Adipocyte (in vitro differentiated cells): Measurements from ENCODE around the gene PPRC1.
A peak's percentile ranks its signal among the peaks of the same experiment; 100 is the strongest.

Experiments
- DNase-seq: peaks from one replicate; pipeline ENCODE4 v3.0.0-alpha.2; 2015; ENCODE audit warnings: low read depth
- H3K27me3 ChIP-seq: replicated peaks from 2 replicates; pipeline ENCODE4 v1.7.0; 2013; ENCODE audit warnings: mild to moderate bottlenecking, low read length, moderate library complexity; ENCODE audit not compliant: control insufficient read depth, insufficient read depth
- H3K36me3 ChIP-seq: 2 replicates; pipeline ENCODE4 v1.7.0; 2013; ENCODE audit warnings: low read length, mild to moderate bottlenecking, moderate library complexity; ENCODE audit not compliant: control insufficient read depth, insufficient read depth, severe bottlenecking
- H3K4me1 ChIP-seq: 2 replicates; pipeline ENCODE4 v1.7.0; 2013; ENCODE audit warnings: mild to moderate bottlenecking, low read length, moderate library complexity; ENCODE audit not compliant: control insufficient read depth, insufficient read depth
- H3K4me3 ChIP-seq: 2 replicates; pipeline ENCODE4 v1.7.0; 2013; ENCODE audit warnings: mild to moderate bottlenecking, low read length, moderate library complexity
- H3K9ac ChIP-seq: 2 replicates; pipeline ENCODE4 v1.7.0; 2013; ENCODE audit warnings: mild to moderate bottlenecking, low read length, moderate library complexity
- H3K9me3 ChIP-seq: 2 replicates; pipeline ENCODE4 v1.7.0; 2013; ENCODE audit warnings: mild to moderate bottlenecking, low read length, moderate library complexity; ENCODE audit not compliant: control insufficient read depth

Gene PPRC1

GRCh38 chr10:102132563-102133372 lies at the start of gene PPRC1:
Gene PPRC1 (plus strand): TSS chr10:102133040. CDS start chr10:102133069, 29 bp downstream.
- Histone ChIP-seq H3K9me3 (no peaks in the 10 kb centered on the region), H3K36me3 (peaks cover 5% of the 10 kb centered on the region), H3K9ac (peak within 1 kb of the TSS; percentile 98), H3K4me3 (peak within 1 kb of the TSS; percentile 90), H3K4me1 (peaks cover 19% of the 10 kb centered on the region), H3K27me3 (no peaks in the 10 kb centered on the region)
- DNase-seq, result peak; percentile 99

GRCh38 chr10:102083541-102083940 lies 49.3 kb upstream of the PPRC1 start:
- Histone ChIP-seq H3K9me3 (no peaks in the 10 kb centered on the region), H3K4me1 (no peaks in the 10 kb centered on the region), H3K36me3 (no peaks in the 10 kb centered on the region), H3K4me3 (no peak overlapping the region), H3K9ac (no peak overlapping the region), H3K27me3 (peaks cover 4% of the 10 kb centered on the region)
- DNase-seq, result no peak

- H3K9me3 ChIP-seq, result no peaks in the 10 kb centered on the region
- no peaks in the 10 kb centered on the region for H3K36me3 ChIP-seq
- H3K4me1 ChIP-seq, result no peaks in the 10 kb centered on the region
- peaks cover 4% of the 10 kb centered on the region for H3K27me3 ChIP-seq
- DNase-seq, result no peak
- H3K9ac ChIP-seq, result no peak overlapping the region
- no peak overlapping the region for H3K4me3 ChIP-seq
Measured at GRCh38 chr10:102085336-102085735, 47.5 kb upstream of the PPRC1 start.

GRCh38 chr10:102086196-102086595 lies 46.6 kb upstream of the PPRC1 start:
- H3K9ac ChIP-seq, result no peak overlapping the region
- no peak overlapping the region for H3K4me3 ChIP-seq

GRCh38 chr10:102090772-102091171 lies 42.1 kb upstream of the PPRC1 start:
- Histone ChIP-seq H3K36me3 (no peaks in the 10 kb centered on the region), H3K4me1 (no peaks in the 10 kb centered on the region), H3K27me3 (no peaks in the 10 kb centered on the region), H3K4me3 (no peak overlapping the region), H3K9ac (no peak overlapping the region), H3K9me3 (no peaks in the 10 kb centered on the region)
- peak; percentile 8 for DNase-seq

More at GRCh38 chr10:102086196-102086595, 46.6 kb upstream of the PPRC1 start:
- Histone ChIP-seq H3K9me3 (no peaks in the 10 kb centered on the region), H3K36me3 (no peaks in the 10 kb centered on the region), H3K27me3 (no peaks in the 10 kb centered on the region), H3K4me1 (no peaks in the 10 kb centered on the region)
- no peak for DNase-seq

GRCh38 chr10:102096449-102096848 lies 36.4 kb upstream of the PPRC1 start:
- DNase-seq, result no peak
- no peaks in the 10 kb centered on the region for H3K27me3 ChIP-seq

GRCh38 chr10:102101152-102101551 lies 31.7 kb upstream of the PPRC1 start:
- Histone ChIP-seq H3K9me3 (no peaks in the 10 kb centered on the region), H3K4me3 (no peak overlapping the region), H3K27me3 (no peaks in the 10 kb centered on the region), H3K36me3 (peaks cover 2% of the 10 kb centered on the region), H3K4me1 (no peaks in the 10 kb centered on the region), H3K9ac (no peak overlapping the region)
- no peak for DNase-seq

More at GRCh38 chr10:102096449-102096848, 36.4 kb upstream of the PPRC1 start:
- H3K9ac ChIP-seq, result no peak overlapping the region
- no peaks in the 10 kb centered on the region for H3K4me1 ChIP-seq
- no peaks in the 10 kb centered on the region for H3K36me3 ChIP-seq
- no peaks in the 10 kb centered on the region for H3K9me3 ChIP-seq
- no peak overlapping the region for H3K4me3 ChIP-seq

- Histone ChIP-seq H3K4me1 (no peaks in the 10 kb centered on the region), H3K36me3 (peaks cover 12% of the 10 kb centered on the region), H3K4me3 (no peak overlapping the region), H3K27me3 (no peaks in the 10 kb centered on the region), H3K9me3 (no peaks in the 10 kb centered on the region), H3K9ac (no peak overlapping the region)
- no peak for DNase-seq
Measured at GRCh38 chr10:102102421-102102820, 30.4 kb upstream of the PPRC1 start.

GRCh38 chr10:102106998-102107397 lies 25.8 kb upstream of the PPRC1 start:
- Histone ChIP-seq H3K36me3 (peaks cover 53% of the 10 kb centered on the region), H3K4me1 (peaks cover 6% of the 10 kb centered on the region), H3K4me3 (no peak overlapping the region), H3K9me3 (no peaks in the 10 kb centered on the region), H3K27me3 (no peaks in the 10 kb centered on the region), H3K9ac (no peak overlapping the region)
- DNase-seq, result no peak

- peaks cover 53% of the 10 kb centered on the region for H3K36me3 ChIP-seq
- H3K9me3 ChIP-seq, result no peaks in the 10 kb centered on the region
- no peaks in the 10 kb centered on the region for H3K27me3 ChIP-seq
- H3K4me1 ChIP-seq, result peaks cover 24% of the 10 kb centered on the region
- no peak overlapping the region for H3K4me3 ChIP-seq
- H3K9ac ChIP-seq, result no peak overlapping the region
- DNase-seq, result no peak
Measured at GRCh38 chr10:102109166-102110116, 23.4 kb upstream of the PPRC1 start.

GRCh38 chr10:102111276-102111675 lies 21.6 kb upstream of the PPRC1 start:
- Histone ChIP-seq H3K4me3 (no peak overlapping the region), H3K27me3 (no peaks in the 10 kb centered on the region), H3K9ac (no peak overlapping the region), H3K4me1 (peaks cover 38% of the 10 kb centered on the region), H3K36me3 (peaks cover 51% of the 10 kb centered on the region), H3K9me3 (no peaks in the 10 kb centered on the region)
- no peak for DNase-seq
